ENCODE data around the gene EVX1.

Gene EVX1

DNA sequence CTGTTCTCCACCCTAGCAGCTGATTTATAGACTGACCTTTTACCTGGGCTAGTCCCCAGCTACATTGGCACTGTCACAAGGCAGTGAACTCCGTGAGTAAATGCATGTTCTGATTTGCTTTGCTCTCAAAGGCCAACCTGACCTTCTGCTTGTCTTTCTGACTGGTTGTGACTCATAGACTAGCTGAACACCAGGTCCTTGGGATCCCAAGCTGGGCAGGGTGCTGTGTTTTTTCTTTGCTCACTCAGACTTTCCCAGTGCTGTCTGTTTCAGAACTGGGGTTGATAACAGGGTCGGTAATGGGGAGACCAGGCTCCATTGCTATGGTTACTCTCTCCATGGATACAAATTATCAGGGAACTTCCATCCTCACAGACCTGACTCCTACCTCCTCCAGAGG, 35.0 kb downstream of the EVX1 start:
- no peaks in the 10 kb centered on the region for H3K36me3 ChIP-seq (ENCODE audit: control insufficient read depth, low read depth, low read length)
- H3K4me3 ChIP-seq (ENCODE audit: low read length): no peak overlapping the region
- H3K9me3 ChIP-seq (ENCODE audit: control insufficient read depth, low read depth, low read length): no peaks in the 10 kb centered on the region
- H3K27ac ChIP-seq (ENCODE audit: low read length): no peak overlapping the region
- no peak overlapping the region for H3K9ac ChIP-seq (ENCODE audit: low read length)
- no peaks in the 10 kb centered on the region for H3K4me1 ChIP-seq (ENCODE audit: control insufficient read depth, low read depth, low read length)
- H3K27me3 ChIP-seq (ENCODE audit: control insufficient read depth, insufficient read depth, low read length): no peaks in the 10 kb centered on the region

GRCh38 chr7:27283558-27283957, 41.0 kb downstream of the EVX1 start:
- Histone ChIP-seq H3K9ac (ENCODE audit: low read length) (no peak overlapping the region), H3K27me3 (ENCODE audit: control insufficient read depth, insufficient read depth, low read length) (no peaks in the 10 kb centered on the region), H3K4me1 (ENCODE audit: control insufficient read depth, low read depth, low read length) (no peaks in the 10 kb centered on the region), H3K27ac (ENCODE audit: low read length) (no peak overlapping the region), H3K9me3 (ENCODE audit: control insufficient read depth, low read depth, low read length) (no peaks in the 10 kb centered on the region), H3K4me3 (ENCODE audit: low read length) (no peak overlapping the region), H3K36me3 (ENCODE audit: control insufficient read depth, low read depth, low read length) (no peaks in the 10 kb centered on the region)

- no peak overlapping the region for H3K4me3 ChIP-seq (ENCODE audit: low read length)
- H3K27ac ChIP-seq (ENCODE audit: low read length): no peak overlapping the region
Measured at GRCh38 chr7:27295236-27295635, 52.6 kb downstream of the EVX1 start.

DNA sequence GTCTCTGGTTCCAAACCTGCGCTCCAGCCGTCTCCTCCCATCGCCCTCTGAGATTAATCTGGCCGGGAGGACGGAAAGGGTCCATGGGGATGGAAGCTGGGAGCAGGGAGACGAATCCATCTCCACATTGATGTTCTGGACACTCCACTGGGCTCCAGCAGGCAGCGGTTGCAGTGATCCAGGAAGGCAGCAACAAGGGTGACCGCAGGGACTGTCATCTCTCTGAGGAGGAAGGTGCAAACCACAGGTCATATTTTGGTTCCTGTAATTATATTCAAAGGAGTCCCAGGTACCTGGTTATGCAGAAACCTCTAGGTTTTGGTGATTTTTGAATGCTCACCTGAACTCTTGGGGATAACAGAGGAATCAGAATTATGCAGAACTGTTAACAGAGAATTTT, 54.8 kb downstream of the EVX1 start:
- H3K27ac ChIP-seq (ENCODE audit: low read length): no peak overlapping the region
- H3K9me3 ChIP-seq (ENCODE audit: control insufficient read depth, low read depth, low read length): no peaks in the 10 kb centered on the region
- no peaks in the 10 kb centered on the region for H3K4me1 ChIP-seq (ENCODE audit: control insufficient read depth, low read depth, low read length)
- no peak overlapping the region for H3K9ac ChIP-seq (ENCODE audit: low read length)
- H3K27me3 ChIP-seq (ENCODE audit: control insufficient read depth, insufficient read depth, low read length): no peaks in the 10 kb centered on the region
- no peaks in the 10 kb centered on the region for H3K36me3 ChIP-seq (ENCODE audit: control insufficient read depth, low read depth, low read length)
- H3K4me3 ChIP-seq (ENCODE audit: low read length): no peak overlapping the region

More at GRCh38 chr7:27295236-27295635, 52.6 kb downstream of the EVX1 start:
- H3K27me3 ChIP-seq (ENCODE audit: control insufficient read depth, insufficient read depth, low read length): no peaks in the 10 kb centered on the region
- H3K36me3 ChIP-seq (ENCODE audit: control insufficient read depth, low read depth, low read length): no peaks in the 10 kb centered on the region
- H3K9me3 ChIP-seq (ENCODE audit: control insufficient read depth, low read depth, low read length): no peaks in the 10 kb centered on the region
- no peaks in the 10 kb centered on the region for H3K4me1 ChIP-seq (ENCODE audit: control insufficient read depth, low read depth, low read length)
- H3K9ac ChIP-seq (ENCODE audit: low read length): no peak overlapping the region
